Fibroblast of the aortic adventitia (primary cell): Measurements from ENCODE around the gene ABCG1. TPM values are rescaled to one million over a fixed set of nuclear protein-coding genes. Genes with fewer than 3 reads are reported as not detected.

ENCODE experiments used
- DNase-seq: peaks from one replicate; pipeline ENCODE4 v3.0.0-alpha.2; 2010; ENCODE audit warnings: low read depth
- H3K4me3 ChIP-seq: 2 replicates; pipeline ENCODE4 v1.5.1; 2011; ENCODE audit warnings: low read depth, mild to moderate bottlenecking, control low read depth, low read length, moderate library complexity
- CTCF ChIP-seq: IDR thresholded peaks from 2 replicates; pipeline ENCODE4 v1.5.1; 2011; ENCODE audit warnings: mild to moderate bottlenecking, low read length, control low read depth, inconsistent platforms; ENCODE audit not compliant: insufficient read depth
- total RNA-seq: library from RNA; depleted of rRNA; stranded (reverse); fragments of >200 nt; gene quantifications from 2 replicates; pipeline ENCODE4 v1.2.3, GENCODE V29; 2012; ENCODE audit warnings: low replicate concordance

The ABCG1 gene
- total RNA-seq, 1 donor, result 0.09 TPM

- TF ChIP-seq CTCF, result no peak
- no peak for DNase-seq
- H3K4me3 ChIP-seq, result no peak overlapping the region
Observed at GRCh38 chr21:42207426-42207825, 11.5 kb upstream of the ABCG1 start.

- TF ChIP-seq CTCF, result no peak
- H3K4me3 ChIP-seq, result no peak overlapping the region
- no peak for DNase-seq
Observed at GRCh38 chr21:42208036-42208435, 10.9 kb upstream of the ABCG1 start.

- no peak for TF ChIP-seq CTCF
Observed at GRCh38 chr21:42208801-42209490, 10.0 kb upstream of the ABCG1 start.

GRCh38 chr21:42209801-42210479 is 9.0 kb upstream of the ABCG1 start:
- no peak for DNase-seq
- no peak for TF ChIP-seq CTCF
- H3K4me3 ChIP-seq, result no peak overlapping the region

More at GRCh38 chr21:42208801-42209490, 10.0 kb upstream of the ABCG1 start:
- DNase-seq, result no peak
- no peak overlapping the region for H3K4me3 ChIP-seq

GRCh38 chr21:42212266-42212665 is 6.7 kb upstream of the ABCG1 start:
- H3K4me3 ChIP-seq, result no peak overlapping the region

GRCh38 chr21:42213082-42213774 is 5.7 kb upstream of the ABCG1 start:
- no peak for TF ChIP-seq CTCF
- no peak overlapping the region for H3K4me3 ChIP-seq
- DNase-seq, result no peak

More at GRCh38 chr21:42212266-42212665, 6.7 kb upstream of the ABCG1 start:
- no peak for DNase-seq
- no peak for TF ChIP-seq CTCF
